K562 treated with DMSO at 1 percent for 12 hours (cell line): ENCODE measurements around the gene SRCAP. TPM values are rescaled to one million over a fixed set of nuclear protein-coding genes. Genes with fewer than 3 reads are reported as not detected.

Experiments used
- total RNA-seq: library from RNA; unstranded; fragments of 300-600 nt; gene quantifications from 2 replicates; pipeline ENCODE4 v1.2.3, GENCODE V29; 2022; ENCODE audit not compliant: insufficient read depth

SRCAP gene
- 1.5 and 45.9 TPM in 2 replicates for total RNA-seq

DNA sequence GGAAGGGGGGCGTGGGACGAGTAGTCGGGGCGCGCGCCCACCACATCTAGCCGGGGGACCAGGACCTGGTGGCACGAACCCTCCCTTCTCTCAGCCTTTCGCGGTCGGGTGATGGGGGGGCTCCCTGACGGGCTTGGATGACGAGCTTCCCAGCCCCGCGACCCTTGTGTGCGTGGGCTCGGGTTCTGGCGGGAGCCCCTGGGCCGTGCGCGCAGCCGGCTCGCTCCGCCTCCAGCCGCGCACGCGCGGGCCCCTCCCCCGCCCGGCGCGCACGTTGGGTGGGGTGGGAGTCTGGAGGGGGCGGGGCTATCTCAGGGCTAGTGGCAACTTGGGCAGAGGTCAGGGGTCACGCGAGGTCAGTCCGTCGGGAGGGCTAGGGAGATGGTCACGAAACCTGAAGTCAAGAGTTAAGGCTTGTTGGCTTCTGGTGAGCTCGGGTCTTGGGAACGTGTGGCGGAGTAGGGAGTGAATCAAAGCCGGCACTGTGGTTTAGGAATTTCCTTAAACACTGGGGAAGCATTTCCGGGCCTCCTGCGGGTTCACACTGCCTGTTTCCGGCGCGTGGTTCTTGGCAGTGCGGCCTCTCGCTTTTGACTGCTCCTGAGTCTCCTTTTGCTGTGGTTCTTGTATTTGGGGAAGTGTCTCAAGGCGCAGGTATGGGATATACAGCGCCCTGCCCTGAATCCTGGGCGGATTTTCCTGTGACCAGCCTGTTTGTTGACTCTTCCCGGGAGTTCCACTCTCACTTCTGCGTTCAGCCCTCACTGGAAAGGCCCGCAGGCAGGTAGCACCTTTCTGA is at the start of gene SRCAP:
SRCAP (plus strand) TSS at position 356 of the 799 bp plus-strand sequence. CDS start 1,654 bp downstream, outside the sequence.

DNA sequence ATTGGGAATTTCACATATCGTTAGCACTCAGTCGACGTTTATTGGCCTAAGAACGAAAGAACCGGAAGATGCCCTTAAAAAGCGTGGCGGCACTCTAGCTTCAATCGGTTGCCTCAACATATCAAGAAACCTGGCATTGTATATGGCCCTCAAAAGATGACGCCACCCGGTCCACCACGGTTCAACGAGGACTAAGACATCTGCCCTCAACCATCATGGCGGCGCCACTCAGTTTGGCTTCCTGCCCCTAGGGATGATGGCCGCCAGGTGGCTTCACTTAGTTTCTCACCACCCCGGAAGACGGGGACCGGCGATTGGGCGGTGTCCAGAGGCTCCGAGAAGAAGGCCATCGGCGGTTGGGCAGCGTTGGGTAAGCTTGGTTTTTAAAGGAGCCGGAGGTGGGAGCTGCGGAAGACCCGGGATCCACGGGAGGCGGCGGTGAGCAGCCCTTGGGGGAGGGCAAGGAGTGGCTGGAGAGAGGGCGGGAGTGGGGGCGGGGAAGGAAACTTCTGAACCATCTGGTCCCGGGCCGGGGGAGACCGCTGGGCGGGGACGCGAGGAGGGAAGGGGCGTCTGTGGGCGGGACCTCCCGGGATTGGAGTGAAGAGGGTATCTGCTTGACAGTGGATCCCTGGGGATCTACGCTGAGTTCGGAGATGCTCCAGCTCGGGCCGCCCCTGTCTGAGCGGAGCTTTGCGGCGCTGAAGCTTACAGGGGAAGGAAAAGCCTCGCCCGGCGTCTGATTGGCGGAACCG is 48.4 kb upstream of the SRCAP start, which contains the start of gene PRR14:
PRR14 (plus strand) TSS at position 592 of the 755 bp plus-strand sequence. CDS start 686 bp downstream, outside the sequence.

DNA sequence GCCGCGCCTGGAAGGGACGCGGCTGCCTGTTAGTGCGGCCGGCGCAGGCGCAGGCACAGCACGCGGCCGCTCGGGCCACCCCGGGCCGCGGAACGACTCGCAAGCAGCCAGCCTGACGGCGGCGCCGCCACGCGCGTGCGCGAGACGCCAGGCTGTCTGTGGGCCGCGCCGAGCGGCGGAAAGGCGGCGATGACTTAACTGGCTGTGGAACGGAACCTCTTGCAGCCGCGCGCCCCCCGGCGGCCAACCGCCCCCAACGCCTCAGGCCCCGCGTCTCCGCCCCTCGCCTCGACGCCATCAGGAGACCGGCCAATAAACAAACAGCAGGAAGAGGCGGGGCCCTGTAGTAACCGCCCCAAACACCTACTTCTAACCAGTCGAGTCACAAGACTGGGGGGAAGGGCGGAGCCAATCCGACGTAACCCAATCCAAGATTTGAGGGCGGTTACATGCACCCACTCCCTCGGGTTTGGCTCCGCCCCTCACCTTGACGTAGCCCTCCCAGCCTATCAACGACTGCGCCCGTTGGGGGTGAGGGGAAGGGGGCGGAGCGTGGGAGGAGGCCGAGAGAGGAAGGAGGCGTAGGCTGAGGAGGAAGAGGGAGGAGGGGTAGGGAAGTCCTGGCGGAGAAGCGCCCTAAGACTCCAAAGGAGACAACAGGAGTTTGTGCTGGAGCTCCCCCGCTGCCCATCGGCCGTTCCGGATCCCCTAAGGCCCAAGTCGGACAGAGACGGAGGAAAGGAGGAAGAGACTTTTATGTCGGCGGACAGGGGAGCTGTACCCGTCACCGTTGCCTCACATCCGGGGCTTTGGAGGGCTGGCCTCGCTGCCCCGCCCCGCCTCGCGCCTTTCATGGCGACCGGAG is 40.9 kb upstream of the SRCAP start, which contains the start of gene FBRS:
FBRS (plus strand) TSS at position 566 of the 865 bp plus-strand sequence. CDS start 1,088 bp downstream, outside the sequence.

DNA sequence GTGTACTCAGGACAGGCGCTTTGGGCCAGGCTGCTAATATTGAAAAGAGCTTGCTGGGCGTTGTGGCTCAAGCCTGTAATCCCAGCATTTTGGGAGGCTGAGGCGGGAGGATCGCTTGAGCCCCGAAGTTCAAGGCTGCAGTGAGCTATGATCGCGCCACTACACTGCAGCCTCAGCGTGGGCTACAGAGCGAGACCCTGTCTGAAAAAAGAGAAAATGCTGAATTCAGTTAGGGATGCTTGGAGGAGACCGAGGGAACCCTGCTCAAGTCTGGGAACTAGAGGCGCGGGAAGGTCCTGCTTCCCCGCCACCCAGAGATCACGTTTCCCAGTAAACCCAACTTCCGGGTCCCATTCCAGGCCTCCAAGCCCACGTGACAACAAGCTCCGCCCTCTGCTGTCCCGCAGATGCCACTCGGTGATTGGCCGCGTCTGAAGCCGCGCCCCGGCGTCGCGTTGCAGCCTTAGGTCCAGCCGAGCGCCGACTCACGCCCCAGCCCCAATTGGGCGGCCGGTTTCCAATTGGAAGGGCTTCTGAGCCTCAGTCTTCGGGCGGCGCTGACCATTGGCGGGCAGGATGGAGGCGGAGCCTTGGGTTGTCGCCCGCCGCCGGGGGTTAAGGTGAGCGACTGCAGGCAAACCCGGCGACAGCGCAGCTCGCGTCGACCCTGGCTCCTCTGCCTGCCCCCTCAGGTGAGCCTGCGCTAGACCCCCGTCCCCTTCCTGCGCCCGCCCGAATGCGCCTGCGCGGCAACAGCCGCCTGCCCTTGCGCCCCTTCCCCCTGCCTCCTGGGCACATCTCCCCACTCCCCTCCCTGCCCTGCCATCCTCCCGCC is 49.0 kb downstream of the SRCAP start, which contains the start of gene PHKG2:
PHKG2 (plus strand) TSS at position 627 of the 835 bp plus-strand sequence. CDS start 396 bp downstream, outside the sequence.

DNA sequence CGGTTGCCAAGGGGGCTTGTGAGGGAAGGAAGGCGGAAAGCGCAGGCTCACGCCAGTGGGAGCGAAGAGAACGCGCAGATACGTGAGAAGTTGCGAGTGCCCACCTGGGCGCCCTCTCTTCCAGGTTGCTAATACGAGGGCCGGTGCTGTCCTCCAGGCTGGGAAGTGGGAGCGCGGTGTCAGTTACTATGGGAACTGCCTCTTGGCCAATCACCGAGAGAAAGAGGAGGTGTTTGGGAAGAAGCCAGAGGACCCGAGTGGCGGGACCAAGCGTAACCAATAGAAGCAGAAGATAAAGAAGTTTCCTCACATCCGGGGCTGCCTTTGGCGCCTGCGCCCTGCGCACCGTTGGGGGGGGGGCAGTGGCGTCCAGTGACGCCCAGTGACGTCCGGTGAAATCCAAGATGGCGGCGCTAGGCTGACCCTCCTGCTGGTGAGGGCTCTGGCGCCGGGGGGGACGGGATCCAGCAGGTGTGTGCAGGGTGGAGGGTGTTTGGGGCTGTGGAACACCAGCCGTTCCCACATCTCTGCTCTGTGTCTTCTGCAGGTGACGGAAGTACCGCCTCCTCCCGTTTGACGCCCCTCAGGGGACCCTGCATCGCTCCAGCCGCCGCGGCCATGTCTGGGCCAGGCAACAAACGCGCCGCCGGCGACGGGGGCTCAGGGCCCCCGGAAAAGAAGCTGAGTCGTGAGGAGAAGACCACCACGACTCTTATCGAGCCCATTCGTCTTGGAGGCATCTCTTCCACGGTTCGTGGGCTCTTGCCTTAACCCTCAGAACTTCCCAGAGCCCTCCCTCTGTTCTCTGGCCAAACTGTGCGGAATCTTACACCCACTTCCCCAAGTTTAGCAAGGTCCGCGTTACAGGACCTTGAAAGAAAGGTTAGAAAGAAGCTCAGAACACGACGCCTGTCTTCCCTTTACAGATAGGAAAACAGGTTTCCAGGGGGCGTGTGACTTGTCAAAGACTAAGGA is 63.2 kb downstream of the SRCAP start, which contains the start of the genes CFAP119 and RNF40:
CFAP119 (minus strand) TSS at position 135 of the 975 bp plus-strand sequence. CDS start 314 bp downstream, outside the sequence.
RNF40 (plus strand) TSS at position 395 of the 975 bp plus-strand sequence; CDS start at position 619, 224 bp downstream.

DNA sequence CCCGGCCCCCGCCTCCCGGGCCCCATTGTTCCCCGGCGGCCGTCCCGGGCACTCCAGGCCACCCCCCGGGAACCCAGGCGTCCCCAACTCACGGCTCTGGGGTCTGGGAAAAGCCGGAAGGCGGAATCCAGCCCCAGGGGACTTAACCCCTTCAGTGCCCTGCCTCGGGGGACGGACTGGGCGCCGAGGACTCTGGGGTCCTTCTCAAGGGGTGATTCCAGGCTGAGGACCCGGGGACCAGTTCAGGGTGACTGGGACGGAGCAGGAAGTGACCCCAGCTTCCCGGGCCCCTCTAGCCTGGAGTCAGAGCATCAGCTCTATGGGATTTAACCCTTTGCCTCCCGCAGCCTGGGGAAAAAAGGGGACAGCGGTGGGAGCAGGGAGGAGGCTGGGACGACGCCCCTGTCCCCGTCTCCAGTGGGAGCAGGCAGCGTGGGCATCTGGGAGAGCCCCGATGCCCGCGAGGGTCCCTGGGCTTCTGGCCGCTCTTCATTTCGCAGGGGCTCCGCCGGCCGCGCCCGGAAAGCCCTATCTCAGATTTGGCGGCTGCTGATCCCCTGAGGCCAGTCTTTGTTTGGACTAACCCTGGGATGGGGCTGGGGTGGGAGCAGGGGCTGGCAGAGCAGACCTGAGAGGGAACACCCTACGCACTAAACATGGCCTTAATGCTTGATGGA is 88.1 kb downstream of the SRCAP start, which contains the start of gene ZNF629:
ZNF629 (minus strand) TSS at position 270 of the 677 bp plus-strand sequence. CDS start 2,723 bp downstream, outside the sequence.

Other genes with a start within 250 kb of the SRCAP start
- 0.15 TPM in 1 of 2 replicates, not detected in the other for gene ITGAL, start 226.4 kb upstream of the SRCAP start, total RNA-seq
- 56.9 and 67.2 TPM in 2 replicates for gene ZNF768, start 172.6 kb upstream of the SRCAP start, total RNA-seq
- gene ZNF747, start 164.3 kb upstream of the SRCAP start, total RNA-seq = 1.8 and 3.8 TPM in 2 replicates
- 7.4 and 9.7 TPM in 2 replicates for gene ZNF764, start 140.8 kb upstream of the SRCAP start, total RNA-seq
- 10.1 and 13.2 TPM in 2 replicates for gene ZNF688, start 127.5 kb upstream of the SRCAP start, total RNA-seq
- 2.3 and 6.7 TPM in 2 replicates for gene ZNF785, start 113.5 kb upstream of the SRCAP start, total RNA-seq
- 6.9 and 13.4 TPM in 2 replicates for gene ZNF689, start 88.8 kb upstream of the SRCAP start, total RNA-seq
- gene PRR14, start 48.2 kb upstream of the SRCAP start, total RNA-seq = 61.1 and 69.1 TPM in 2 replicates
- 26.4 and 62.6 TPM in 2 replicates for gene FBRS, start 40.7 kb upstream of the SRCAP start, total RNA-seq
- gene PHKG2, start 49.3 kb downstream of the SRCAP start, total RNA-seq = 37.2 and 46.3 TPM in 2 replicates
- 7.9 and 8.0 TPM in 2 replicates for gene CFAP119, start 62.9 kb downstream of the SRCAP start, total RNA-seq
- 48.2 and 91.4 TPM in 2 replicates for gene RNF40, start 63.2 kb downstream of the SRCAP start, total RNA-seq
- gene ZNF629, start 88.0 kb downstream of the SRCAP start, total RNA-seq = 5.3 and 16.0 TPM in 2 replicates
- 34.7 and 37.0 TPM in 2 replicates for gene BCL7C, start 194.9 kb downstream of the SRCAP start, total RNA-seq
- gene CTF1, start 197.4 kb downstream of the SRCAP start, total RNA-seq = 2.3 and 4.4 TPM in 2 replicates
- gene FBXL19, start 224.4 kb downstream of the SRCAP start, total RNA-seq = 16.7 and 23.8 TPM in 2 replicates
- 60.2 and 70.0 TPM in 2 replicates for gene ORAI3, start 249.9 kb downstream of the SRCAP start, total RNA-seq